ENCODE data around the gene ADCY9.

Gene ADCY9

DNA sequence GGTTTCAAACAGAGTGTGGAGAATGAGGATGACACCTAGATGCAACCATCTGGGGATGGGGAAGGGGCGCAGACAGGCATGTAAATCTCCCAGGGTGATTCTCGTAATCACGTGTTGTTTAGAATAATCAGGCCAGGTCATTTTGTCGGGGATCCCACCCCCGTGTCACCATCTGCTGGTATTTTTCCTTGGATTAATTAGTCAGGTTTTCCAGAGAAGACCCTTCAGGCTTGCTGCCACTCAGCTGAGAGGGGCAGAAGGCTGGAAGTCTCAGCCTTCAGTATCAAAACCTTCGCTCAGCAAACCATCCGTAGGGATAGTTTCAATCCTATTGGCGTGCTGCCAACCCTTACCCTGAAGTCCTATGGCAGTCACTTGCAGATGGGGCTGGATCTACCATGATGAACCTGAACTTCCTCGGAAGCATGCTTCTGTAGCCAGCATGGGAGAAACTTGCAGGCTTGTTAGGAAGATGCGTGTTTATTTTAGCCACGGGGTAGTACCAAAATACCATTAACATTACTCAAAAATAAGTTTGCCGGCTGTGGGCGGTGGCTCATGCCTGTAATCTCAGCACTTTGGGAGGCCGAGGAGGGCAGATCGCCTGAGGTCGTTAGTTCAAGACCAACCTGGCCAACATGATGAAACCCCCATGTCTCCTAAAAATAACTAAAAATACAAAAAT is 7.5 kb upstream of the ADCY9 start:
- no peak for DNase-seq

- DNase-seq = no peak
Measured at GRCh38 chr16:4120176-4120575, 3.9 kb upstream of the ADCY9 start.

DNA sequence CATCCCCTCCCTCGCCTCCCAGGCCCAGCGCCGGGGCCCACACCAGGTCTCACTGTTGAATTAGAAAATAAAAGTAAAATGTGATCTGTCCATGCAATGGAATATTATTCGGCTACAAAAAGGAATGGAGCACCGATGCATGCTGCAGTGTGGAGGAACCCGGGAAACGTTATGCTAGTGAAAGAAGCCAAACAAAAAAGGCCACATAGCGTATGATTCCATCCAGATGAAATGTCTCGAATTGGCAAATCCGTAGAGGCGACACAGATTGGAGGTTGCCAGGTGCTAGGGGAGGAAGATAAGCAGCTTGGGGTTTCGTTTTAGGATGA is 972 bp upstream of the ADCY9 start:
- no peak for DNase-seq

DNA sequence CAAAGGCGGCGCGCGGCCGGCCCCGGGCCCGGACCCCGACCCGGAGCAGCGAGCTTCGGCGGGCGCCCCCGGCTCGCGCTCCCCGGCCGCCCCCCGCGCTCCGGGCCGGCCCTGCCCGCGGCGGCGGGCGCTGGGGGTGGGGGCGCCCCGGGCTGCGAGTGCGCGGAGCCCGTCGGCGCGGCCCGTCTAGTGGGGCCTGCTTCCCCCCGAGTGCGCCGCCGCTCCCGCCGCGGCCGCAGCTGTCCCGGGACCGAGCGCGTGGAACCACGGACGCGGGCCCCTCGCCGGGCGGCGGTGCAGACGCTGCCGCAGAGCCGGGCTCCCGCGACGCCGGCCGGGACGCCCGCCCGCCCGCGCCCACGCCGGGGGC is 308 bp downstream of the ADCY9 start:
- DNase-seq = no peak

GRCh38 chr16:4115209-4115948 is 863 bp downstream of the ADCY9 start:
- DNase-seq = peak; percentile 72

DNA sequence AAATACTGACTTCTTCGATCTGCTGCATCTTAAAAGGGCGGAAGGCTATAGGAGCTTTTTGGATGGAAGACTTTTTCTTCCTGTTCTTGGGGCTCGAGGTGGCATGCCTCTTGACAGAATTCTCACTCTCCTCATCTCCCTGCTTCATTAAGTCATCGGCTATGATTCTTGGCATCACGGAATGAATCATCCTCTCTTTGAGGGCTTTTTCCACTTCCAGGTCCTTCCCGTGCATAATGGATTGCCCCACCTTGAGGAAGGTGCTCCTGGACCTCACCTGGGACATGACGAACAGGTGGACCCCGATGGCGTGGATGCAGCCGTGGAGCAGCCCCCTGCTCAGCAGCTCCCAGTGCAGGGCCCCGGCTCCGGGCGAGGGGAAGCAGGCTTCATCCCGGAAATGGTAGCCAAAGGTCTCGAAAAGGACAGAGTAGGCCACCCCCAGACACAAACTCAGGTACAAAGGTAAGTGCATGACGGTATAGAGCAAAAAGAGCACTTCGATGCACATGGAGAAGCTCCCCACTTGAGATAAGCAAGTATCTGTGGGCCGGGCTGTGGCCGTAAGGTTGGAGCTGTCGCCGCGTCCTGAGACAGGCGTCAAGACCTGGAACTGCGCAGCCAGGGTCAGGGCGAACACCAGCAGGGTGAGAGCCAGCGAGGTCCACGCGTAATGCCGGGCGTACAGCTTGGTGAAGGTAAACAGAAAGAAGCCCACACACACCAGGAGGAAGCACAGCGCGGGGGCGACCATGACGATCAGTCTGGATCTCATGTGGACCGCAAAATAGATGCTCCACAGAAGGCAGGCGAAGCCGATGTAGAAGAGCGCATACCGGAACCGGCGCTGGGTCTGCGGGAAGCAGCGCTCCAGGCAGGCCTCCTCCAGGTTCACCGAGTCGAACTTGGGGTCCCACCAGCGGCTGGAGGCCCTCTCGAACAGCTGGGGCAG is 1.7 kb downstream of the ADCY9 start:
- no peak for DNase-seq

DNA sequence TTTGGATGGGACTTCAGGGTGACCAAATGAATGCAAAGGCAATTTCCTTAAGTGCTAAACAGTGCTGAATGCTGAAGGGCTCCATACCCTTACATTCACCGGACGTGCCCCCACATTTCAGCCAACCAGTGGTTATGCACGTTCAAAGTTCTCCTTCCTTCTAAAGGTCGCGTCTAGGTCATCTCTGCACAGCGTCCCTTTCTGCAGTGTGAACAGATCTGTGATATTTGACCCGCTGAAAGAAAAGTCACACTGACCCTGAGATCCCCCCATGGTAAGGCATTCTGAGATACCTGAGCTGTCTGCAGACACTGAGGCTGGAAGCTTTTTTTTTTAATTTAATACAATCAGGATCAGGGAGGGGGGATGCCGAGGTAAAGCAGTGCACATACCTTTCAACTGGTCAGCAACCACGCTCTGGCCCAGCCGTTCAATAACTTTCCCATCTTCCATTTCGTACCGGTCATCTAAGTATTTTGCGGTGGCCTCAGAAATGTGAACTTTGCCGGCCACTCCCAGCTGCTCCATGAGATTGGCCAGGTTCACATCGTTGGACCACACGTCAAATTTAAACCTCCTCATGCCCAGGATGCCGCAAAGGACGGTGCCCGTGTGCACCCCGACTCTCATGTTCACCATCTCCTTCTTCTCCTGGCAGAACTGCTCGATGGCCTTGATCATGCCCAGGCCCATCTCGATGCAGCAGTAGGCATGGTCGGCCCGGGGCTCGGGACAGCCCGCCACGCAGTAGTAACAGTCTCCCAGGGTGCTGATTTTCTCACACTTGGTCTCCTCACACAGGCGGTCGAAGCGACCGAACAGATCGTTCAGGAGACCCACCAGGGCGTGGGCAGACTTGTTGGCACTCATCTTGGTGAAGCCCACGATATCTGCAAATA is 2.6 kb downstream of the ADCY9 start:
- DNase-seq = no peak

DNA sequence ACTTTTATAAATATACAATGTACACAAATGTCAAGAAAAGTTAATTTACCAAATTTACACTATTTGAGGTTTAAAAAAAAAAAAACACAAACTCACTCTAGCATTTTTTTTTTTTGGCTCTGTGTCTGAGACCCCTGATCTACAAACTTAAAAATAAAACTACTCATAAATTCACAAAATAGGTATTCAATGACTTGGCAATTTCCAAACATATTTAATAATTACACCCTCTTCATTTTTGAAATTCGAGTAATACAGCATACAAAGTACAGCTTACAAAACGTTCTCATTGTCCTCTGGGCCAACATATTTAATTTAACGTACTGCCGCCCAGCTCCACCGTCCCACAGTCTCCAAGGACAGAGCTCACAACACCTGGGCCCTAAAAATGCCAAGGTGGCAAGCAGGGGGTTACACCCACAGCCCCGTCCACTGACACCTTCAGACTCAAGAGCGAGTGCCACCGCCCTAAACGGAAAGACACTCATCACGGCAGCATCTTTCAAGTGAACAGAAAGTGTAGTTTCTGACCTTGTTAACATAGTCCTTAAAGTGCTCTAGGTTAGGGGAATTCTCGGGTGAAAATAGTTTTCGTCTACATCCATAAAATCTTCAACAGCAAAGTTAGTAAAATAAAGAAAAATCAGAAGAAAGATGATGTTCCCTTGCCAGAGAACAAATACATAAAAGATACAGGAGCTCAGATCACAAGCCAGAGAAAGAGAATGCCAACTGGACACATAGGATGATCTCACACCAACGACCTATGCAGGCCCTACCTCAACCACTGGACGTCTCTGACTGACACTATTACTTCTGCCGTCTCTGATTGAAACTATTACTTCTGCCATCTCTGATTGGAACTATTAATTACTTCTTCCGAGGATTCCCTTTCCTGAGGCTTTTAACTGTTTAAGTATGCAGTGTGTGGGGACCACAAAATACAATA is 4.2 kb downstream of the ADCY9 start:
- DNase-seq = no peak

DNA sequence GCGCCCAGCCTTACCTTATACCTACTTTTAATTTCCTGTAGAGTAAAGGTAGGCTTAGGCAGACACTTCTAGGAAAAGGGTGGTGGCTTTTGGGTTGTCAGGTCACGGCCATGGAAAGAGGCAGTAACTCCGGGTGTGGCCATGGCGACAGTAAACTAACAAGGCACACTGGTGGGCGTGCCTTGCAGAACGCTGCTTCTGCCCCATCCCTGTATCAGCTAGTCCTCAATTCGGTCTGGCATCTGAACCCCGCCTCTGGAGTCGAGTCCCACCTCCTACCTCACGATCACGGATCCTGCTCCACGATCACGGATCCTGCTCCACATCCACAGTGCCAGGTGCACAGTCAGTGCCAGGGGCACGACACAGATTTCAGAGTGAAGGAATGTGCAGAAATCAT is 5.6 kb downstream of the ADCY9 start:
- no peak for DNase-seq

- no peak for DNase-seq
Measured at GRCh38 chr16:4110065-4110464, 6.2 kb downstream of the ADCY9 start.

- DNase-seq = no peak
Measured at GRCh38 chr16:4109250-4109736, 6.9 kb downstream of the ADCY9 start.

GRCh38 chr16:4106516-4106915 is 9.7 kb downstream of the ADCY9 start:
- DNase-seq = no peak

DNA sequence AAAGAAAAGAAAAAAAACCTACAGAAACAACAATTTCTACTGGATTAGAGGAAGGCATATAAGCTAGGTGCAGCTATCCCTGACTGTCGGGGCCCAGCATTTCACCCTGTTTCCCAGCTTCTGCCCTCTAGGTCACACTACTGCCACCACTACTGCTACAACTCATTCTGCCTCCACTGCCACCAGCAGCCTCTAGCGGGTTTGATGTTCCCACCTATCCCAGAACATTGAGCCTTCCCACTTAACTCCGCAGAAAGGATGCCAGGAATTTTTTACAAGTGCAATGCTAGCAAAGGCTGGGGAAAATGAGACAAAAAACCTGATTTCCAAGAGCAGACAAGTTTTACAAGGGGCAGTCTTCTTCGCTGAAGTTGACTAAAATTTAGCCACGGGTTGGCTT is 10.4 kb downstream of the ADCY9 start:
- DNase-seq = no peak

GRCh38 chr16:4103745-4104144 is 12.5 kb downstream of the ADCY9 start:
- DNase-seq = no peak

GRCh38 chr16:4101421-4102219 is 14.6 kb downstream of the ADCY9 start:
- DNase-seq = no peak

DNA sequence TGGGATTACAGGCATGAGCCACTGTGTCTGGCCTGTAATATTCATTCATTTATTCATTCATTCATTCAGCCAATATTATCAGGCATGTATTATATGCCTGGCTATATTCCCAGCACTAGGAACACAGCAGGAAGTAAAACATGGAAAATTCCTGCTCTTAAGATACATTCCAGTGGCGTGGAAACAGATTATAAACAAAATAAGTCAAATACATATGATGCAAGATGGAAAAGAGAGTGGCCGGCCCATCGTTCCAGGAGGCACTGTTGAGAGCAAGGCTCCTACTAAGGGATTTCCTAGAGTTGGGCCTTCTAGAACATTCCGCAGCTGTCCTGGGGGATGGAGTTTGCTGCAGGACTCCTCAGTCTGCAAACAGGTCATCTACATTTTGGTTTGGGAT is 17.7 kb downstream of the ADCY9 start:
- DNase-seq = no peak

DNA sequence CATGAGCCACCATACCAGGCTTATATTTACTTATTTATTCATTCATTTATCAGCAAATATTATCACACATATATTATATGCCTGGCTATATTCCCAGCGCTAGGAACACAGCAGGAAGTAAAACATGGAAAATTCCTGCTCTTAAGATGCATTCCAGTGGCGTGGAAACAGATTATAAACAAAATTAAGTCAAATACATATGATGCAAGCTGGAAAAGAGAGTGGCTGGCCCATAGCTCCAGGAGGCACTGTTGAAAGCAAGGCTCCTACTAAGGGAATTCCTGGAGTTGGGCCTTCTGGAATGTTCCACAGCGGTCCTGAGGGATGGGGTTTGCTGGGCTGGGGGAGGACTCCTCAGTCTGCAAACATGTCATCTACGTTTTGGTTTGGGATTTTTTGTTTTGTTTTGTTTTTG is 18.4 kb downstream of the ADCY9 start:
- no peak for DNase-seq

DNA sequence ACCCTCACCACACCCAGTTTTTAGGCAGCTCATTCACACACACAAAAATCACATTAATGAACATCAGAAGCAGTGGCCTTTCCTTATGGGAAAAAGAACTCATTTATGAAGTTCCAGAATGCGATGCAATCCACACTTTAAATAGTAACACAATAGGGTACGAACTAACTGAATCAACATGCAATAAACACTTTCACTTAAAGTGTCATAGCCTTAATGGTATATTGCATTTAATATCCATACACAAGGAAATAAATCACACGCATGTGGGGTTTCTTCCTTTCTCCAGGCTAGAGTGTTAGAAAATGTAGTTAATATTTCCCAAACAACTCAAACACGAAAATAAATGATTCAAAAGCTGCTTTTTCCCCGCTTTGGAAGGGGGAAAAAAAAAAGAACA is 19.7 kb downstream of the ADCY9 start:
- DNase-seq = no peak

- no peak for DNase-seq
Measured at GRCh38 chr16:4094127-4094773, 22.0 kb downstream of the ADCY9 start.
